ENCODE results near the gene FARP1.

Gene FARP1

GRCh38 chr13:98434060-98434459 lies 291.2 kb downstream of the FARP1 start:
- no peak for DNase-seq

DNA sequence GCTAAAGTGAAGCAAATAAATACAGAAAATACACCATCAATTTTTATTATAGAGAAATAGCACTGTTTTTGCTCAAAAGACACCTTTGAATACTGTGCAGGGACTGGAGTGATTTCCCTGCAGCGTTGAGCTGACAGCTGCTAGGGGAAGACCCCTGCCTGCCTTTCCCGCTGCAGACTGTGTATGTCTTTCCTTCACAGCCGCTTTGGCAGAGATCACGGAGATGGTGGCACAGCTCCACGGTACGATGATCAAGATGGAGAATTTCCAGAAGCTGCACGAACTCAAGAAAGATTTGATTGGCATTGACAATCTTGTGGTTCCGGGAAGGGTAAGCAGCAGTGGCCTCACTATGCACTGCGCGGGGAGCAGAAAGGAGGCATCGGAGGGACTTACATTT lies 292.5 kb downstream of the FARP1 start:
- DNase-seq = no peak

GRCh38 chr13:98436233-98436910 lies 293.5 kb downstream of the FARP1 start:
- no peak for DNase-seq

DNA sequence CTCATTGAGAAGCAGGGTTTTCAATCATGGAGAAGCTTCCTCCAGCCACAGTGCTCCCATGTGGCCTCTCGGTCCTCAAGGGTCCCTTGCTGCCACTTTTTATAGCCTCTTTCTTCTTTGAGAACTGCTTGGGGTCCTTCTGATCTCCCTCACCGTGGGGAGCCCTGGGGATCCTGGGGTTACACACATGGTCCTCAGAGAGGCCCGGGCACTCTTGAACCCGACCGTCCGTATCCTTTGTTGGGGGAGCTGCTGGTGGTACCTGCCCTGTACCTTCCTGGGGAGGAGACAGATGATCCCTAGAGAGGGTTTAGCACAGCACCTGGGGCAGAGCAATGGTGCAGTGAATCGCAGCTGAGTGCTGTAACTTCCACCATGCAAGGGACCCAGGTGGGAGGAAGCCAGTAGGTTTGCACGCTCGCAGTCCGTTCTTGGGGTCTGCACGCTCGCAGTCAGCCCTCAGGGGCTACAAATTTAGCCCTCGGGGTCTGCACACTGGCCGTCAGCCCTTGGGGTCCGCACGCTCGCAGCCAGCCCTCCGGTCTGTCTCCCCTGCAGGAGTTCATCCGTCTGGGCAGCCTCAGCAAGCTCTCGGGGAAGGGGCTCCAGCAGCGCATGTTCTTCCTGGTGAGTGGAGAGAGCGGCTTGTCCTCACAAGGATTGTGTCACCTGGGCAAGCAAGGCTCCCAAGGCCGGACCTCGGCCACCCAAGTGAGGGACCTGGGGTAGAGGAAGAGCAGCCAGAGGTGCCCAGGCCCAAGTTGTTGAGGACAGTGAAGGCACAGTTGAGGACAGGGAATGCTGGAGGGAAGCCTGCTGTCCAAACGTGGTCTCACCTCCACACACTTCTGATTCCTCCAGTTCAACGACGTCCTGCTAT lies 295.6 kb downstream of the FARP1 start:
- DNase-seq = no peak

DNA sequence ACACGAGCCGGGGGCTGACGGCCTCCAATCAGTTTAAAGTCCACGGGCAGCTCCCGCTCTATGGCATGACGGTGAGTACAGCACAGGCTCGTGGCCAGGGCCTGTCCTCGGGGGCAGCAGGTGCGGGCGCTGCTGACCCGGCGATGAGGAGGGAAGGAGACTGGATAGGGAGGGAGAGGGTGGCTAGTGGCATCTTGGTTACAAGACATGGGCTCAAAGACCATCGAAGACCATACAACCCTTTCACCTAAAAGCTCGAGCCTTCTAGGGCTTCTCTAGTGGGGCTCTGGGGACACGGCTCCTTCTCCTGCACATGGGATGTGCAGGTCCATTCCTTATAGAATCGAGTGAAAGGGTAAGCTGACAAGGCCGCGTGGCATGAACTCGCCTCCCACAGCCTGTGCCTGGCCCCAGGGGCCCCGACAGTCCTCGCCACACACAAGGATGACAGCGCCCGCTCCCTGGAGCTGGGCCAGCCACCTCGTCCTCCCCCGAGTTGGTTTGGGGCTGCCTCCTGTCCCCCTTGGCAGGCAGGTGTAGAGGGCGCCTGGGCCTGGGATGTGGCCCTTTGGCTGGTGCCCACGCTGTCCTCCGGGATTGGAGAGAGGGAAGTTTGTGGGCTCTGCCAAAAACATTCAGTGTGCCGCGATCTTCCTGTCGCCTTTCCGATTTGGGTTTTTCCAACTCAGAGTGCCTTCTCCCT lies 296.4 kb downstream of the FARP1 start:
- DNase-seq = no peak

DNA sequence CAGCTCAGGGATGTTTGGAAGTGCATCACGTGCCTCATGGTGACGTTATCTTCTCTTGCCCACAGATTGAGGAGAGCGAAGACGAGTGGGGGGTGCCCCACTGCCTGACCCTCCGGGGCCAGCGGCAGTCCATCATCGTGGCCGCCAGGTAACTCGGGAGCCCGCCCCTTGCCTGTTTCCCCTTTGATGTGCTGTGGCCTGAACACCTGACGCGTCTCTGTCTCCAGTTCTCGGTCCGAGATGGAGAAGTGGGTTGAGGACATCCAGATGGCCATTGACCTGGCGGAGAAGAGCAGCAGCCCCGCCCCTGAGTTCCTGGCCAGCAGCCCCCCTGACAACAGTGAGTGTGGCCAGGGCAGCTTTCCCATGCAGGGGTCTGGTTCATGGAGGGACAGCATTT lies 297.0 kb downstream of the FARP1 start:
- DNase-seq = no peak

GRCh38 chr13:98440390-98441055 lies 297.6 kb downstream of the FARP1 start:
- DNase-seq = no peak

DNA sequence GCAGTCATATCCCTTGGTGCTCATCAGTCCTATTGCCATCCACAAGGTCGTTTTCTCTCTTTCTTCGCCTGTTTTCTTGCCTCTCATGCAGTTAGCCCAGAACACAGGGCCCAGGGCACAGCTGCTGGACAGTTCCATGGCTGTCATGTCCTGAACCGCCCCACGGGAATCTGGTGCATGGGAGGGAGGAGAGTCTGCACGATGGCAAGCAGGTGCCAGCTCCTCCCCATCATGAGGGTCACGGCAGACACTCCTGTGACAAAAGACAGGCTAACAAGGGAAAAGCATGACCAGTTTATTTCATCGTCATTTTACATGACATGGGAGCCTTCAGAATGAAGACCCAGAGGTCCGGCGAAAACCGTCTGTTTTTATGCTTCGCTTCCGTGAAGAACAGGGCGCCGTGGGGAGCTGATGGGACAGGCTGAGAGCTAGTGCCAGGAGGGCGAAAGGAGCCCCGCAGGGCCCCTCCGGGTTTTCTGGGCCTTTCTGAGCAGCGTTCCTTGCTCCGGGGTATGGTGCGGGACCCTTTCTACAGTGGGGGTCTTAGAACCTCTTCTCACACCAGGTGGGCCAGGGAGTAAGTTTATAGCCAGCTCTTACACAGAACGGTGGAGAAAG lies 298.3 kb downstream of the FARP1 start:
- no peak for DNase-seq

- DNase-seq = no peak
Measured at GRCh38 chr13:98442391-98443230, 299.7 kb downstream of the FARP1 start.

DNA sequence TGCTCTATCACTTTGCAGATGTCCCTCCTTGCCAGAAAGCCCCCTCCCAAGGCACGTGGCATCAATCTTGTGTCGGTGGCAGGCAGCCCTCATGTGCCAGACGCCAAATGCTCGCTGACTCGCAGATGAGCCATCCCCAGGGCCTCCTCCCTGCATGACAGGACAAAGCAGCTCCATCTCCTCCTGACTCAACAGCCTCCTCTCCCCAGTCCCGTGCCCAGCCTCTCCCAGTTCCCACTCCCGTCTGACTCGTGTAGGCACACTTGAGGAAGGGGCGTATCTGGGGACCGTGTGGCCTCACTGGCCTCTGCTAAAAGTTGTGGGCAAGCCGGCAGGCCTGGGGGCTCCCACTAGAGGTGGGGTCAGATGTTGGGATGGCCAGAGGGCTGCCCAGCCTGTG lies 300.4 kb downstream of the FARP1 start:
- no peak for DNase-seq

- no peak for DNase-seq
Measured at GRCh38 chr13:98443800-98444325, 301.0 kb downstream of the FARP1 start.

GRCh38 chr13:98444381-98444780 lies 301.5 kb downstream of the FARP1 start:
- no peak for DNase-seq

GRCh38 chr13:98445340-98446233 lies 302.7 kb downstream of the FARP1 start:
- peak; percentile 92 for DNase-seq

- DNase-seq = no peak
Measured at GRCh38 chr13:98446234-98446621, 303.3 kb downstream of the FARP1 start.

GRCh38 chr13:98447130-98447529 lies 304.2 kb downstream of the FARP1 start:
- DNase-seq = no peak

GRCh38 chr13:98447881-98448641 lies 305.2 kb downstream of the FARP1 start:
- no peak for DNase-seq

DNA sequence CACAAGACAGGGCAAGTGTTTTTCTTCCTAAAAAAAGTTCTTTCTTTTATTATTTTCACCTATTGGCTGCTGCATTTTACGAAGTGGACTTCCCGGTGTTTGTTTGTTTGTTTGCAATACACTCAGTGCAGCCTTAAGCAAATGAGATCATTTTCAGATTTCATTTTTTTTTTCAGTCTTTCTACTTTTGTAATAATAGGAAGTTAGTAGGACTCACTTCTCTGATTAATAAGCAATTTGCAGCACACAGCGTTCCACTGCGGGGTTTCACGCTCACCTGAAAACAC lies 305.7 kb downstream of the FARP1 start:
- no peak for DNase-seq

GRCh38 chr13:98449273-98449672 lies 306.4 kb downstream of the FARP1 start:
- DNase-seq = no peak

- DNase-seq = no peak
Measured at GRCh38 chr13:98450026-98450425, 307.1 kb downstream of the FARP1 start.

All from activated CD8-positive, alpha-beta memory T cell treated with anti-CD3 and anti-CD28 coated beads, Interleukin-2, amount 50 U/mL, for 48 hours (primary cell).